ENCODE data around the gene KBTBD6. TPM values are rescaled to one million over a fixed set of nuclear protein-coding genes. Genes with fewer than 3 reads are reported as not detected.
"Not testable (repeated sequence)": the region's sequence is repeated elsewhere in the genome, so short reads cannot be mapped to it uniquely, and the experiment has no call there.

The KBTBD6 gene
- total and polyA plus RNA-seq, 8 donors, result 1.8 to 4.4 (median 3.5) TPM

DNA sequence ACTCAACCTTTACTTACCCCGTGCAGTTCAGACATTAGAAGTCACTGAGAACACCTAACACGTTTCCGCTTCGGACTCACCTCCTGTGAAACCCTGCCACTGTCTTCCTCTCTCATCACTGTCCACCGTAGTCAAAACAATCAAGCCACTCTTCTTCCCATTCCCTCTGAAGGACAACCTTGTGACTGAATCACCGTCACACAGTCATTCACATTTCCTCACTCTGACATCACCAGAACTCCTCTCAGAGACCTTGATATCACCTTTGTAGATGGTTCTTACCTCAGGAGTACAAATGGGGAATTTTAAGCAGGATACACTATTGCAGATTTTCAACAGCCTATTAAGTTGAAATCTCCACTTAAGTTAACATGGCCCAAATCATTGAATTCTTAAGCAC is 1.3 kb upstream of the KBTBD6 start:
- H3K9me3 ChIP-seq, result no peaks in the 10 kb centered on the region

DNA sequence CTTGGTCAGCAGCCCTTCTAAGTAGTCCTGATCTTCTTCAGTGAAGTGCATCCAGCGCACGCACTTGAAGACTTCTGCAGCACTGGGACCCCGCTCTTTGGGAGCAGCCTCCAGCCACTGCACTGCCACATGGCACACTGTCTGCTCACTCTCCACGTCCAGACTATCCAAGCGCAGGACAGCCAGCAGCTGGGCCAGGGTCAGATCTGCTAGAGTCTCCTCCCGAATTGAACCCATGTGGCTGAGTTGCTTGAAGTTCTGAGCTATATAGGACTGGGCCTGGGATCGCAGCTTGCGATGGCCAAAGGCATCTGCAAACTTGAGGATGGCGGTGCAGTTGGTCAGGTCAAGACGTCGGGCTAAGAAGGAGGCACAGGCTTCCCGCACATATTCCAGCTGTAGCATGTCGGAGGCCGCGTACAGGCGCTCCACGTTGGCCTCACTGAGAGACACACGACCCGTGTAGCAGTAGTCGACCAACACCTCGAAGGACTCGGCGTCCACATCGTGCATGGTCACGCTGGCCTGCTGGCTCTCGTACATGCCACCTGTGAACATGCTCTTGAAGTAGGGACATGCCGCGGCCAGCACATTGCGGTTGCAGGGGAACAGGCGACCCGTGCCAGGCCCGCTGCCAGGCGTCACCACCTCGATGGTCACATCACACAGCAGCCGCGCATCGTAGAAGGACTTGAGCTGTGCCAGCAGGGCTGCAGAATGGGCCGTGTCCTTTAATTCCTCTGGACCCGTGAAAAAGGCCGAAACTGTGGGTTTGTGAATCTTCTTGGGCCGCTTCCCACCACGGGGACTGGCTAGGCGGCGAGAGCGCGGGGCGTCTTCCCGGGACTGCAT is 716 bp downstream of the KBTBD6 start:
- intact Hi-C loops (cut with DNase I); FAIRE-seq; H3K27me3 ChIP-seq; H3K9me3 ChIP-seq; H3K36me3 ChIP-seq: not testable (repeated sequence)
- peak overlapping the region; percentile 18 to 79 (median 56) for H3K27ac ChIP-seq
- WGBS, 2 donors, result 19 to 20% methylated on average over 48 of the region's 48 CpGs
- DNase-seq, result peak in 4 of 6 donors; percentile 21 to 80 (median 33)
- peak overlapping the region; percentile 42 to 81 (median 65) for H3K4me3 ChIP-seq
- peak; percentile 33 to 47 (median 34) for ATAC-seq
- H3K4me1 ChIP-seq, result peaks cover 8 to 20% (median 15%) of the 10 kb centered on the region in 3 donors

More for the DNA sequence above, 1.3 kb upstream of the KBTBD6 start:
- H3K27me3 ChIP-seq, result no peaks in the 10 kb centered on the region
- TF ChIP-seq, protein P1, sequence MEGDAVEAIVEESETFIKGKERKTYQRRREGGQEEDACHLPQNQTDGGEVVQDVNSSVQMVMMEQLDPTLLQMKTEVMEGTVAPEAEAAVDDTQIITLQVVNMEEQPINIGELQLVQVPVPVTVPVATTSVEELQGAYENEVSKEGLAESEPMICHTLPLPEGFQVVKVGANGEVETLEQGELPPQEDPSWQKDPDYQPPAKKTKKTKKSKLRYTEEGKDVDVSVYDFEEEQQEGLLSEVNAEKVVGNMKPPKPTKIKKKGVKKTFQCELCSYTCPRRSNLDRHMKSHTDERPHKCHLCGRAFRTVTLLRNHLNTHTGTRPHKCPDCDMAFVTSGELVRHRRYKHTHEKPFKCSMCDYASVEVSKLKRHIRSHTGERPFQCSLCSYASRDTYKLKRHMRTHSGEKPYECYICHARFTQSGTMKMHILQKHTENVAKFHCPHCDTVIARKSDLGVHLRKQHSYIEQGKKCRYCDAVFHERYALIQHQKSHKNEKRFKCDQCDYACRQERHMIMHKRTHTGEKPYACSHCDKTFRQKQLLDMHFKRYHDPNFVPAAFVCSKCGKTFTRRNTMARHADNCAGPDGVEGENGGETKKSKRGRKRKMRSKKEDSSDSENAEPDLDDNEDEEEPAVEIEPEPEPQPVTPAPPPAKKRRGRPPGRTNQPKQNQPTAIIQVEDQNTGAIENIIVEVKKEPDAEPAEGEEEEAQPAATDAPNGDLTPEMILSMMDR (IDR thresholded peaks at IDR 0.05), result no peak
- no peak for DNase-seq
- H3K27ac ChIP-seq, result no peak overlapping the region
- intact Hi-C loops (cut with DNase I), result no loop called here
- no peak overlapping the region for H3K4me3 ChIP-seq
- WGBS, 2 donors, result 91 to 94% methylated on average over 6 of the region's 6 CpGs
- peaks cover 4 to 20% (median 10%) of the 10 kb centered on the region in 3 donors for H3K4me1 ChIP-seq
- no peaks in the 10 kb centered on the region for H3K36me3 ChIP-seq
- no peak for FAIRE-seq
- no peak for ATAC-seq

DNA sequence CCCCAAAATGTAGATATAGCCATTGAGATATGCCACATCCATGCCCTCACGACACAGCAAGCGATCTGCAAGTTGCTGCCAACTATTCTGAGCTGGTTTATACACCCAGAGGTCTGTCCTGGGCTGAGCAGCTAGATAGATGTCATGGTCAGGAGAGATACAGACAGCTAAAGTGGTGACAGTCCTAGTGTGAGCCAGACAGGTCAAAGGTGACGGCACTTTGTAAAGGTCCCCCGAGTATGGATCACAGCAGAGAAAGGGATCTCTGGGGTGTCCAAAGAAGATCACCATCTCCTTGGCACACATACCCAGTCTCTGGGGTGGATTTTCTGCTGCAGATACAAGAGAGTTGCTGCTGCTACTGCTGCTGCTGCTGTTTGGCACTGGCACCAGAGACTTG is 1.4 kb downstream of the KBTBD6 start:
- H3K4me3 ChIP-seq; H3K9me3 ChIP-seq; H3K27me3 ChIP-seq; ATAC-seq; H3K36me3 ChIP-seq; H3K27ac ChIP-seq; intact Hi-C loops (cut with DNase I); FAIRE-seq; DNase-seq: not testable (repeated sequence)
- 76 to 80% methylated on average over 4 of the region's 4 CpGs for WGBS, 2 donors
- peaks cover 8 to 20% (median 15%) of the 10 kb centered on the region in 3 donors for H3K4me1 ChIP-seq

DNA sequence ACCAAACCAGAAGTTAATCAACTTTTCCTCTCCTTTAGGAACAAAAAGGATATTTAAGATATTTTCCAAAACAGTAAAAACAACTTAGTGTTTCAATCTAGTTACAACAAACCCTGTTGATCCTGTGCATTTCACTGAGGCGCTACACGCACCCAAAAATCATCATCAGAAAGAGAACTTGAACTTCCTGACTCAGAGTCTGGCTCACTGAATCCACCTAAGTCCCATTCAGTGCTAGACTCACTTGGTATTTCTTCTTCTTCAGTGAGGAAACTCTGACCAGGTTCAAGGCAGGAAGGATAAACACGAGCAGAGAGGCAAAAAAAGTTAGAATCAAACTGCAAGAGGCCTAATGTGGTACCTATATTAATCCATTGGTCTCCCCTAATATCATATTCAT is 2.2 kb downstream of the KBTBD6 start:
- intact Hi-C loops (cut with DNase I), result no loop called here
- no peak for FAIRE-seq

DNA sequence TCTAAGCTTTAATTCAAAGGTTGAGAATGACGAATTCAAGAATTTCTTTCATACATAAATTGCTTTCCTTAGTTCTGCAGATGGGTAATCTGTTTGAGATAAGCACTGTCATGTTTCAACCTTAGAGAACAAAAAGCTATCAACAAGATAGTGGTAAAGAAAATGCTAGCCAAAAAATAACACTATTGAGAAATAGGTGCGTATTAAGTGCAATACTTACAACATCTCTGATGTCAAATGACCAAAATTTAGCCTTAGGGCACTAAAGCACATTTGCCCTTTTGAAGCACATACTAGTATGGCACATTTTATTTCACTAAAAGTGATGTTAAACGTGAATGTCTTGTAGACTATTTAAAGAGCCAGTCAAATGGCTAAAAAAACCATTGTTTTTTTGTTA is 4.9 kb downstream of the KBTBD6 start:
- 78 to 88% methylated on average over 3 of the region's 3 CpGs for WGBS, 2 donors
- intact Hi-C loops (cut with DNase I), result no loop called here
- no peak for FAIRE-seq

More for the DNA sequence above, 2.2 kb downstream of the KBTBD6 start:
- no peak overlapping the region for H3K4me3 ChIP-seq
- H3K27ac ChIP-seq, result no peak overlapping the region
- 85 to 87% methylated on average over 3 of the region's 3 CpGs for WGBS, 2 donors
- TF ChIP-seq, protein P1 (IDR thresholded peaks at IDR 0.05), result no peak
- no peaks in the 10 kb centered on the region for H3K36me3 ChIP-seq
- no peaks in the 10 kb centered on the region for H3K27me3 ChIP-seq
- peaks cover 8 to 20% (median 15%) of the 10 kb centered on the region in 3 donors for H3K4me1 ChIP-seq
- ATAC-seq (no peak), DNase-seq (no peak)
- no peaks in the 10 kb centered on the region for H3K9me3 ChIP-seq

More for the DNA sequence above, 4.9 kb downstream of the KBTBD6 start:
- ATAC-seq, result no peak
- TF ChIP-seq, protein P1 (IDR thresholded peaks at IDR 0.05), result no peak
- Histone ChIP-seq H3K9me3 (no peaks in the 10 kb centered on the region), H3K4me3 (no peak overlapping the region), H3K4me1 (peaks cover 8 to 20% (median 15%) of the 10 kb centered on the region in 3 donors), H3K27ac (no peak overlapping the region), H3K27me3 (no peaks in the 10 kb centered on the region), H3K36me3 (no peaks in the 10 kb centered on the region)
- no peak for DNase-seq

Data from pancreas (tissue), 10 donors.